WTC11 (cell line): ENCODE data around the gene SYDE2. TPM values are rescaled to one million over a fixed set of nuclear protein-coding genes. Genes with fewer than 3 reads are reported as not detected.

Experiments
- CTCF ChIP-seq: fragments of 200-600 bp; IDR thresholded peaks from 2 replicates; pipeline ENCODE4 v1.8.0; 2022; ENCODE audit warnings: antibody characterized with exemption
- HMGXB4 ChIP-seq: sonication (generic); formaldehyde crosslinking; IDR thresholded peaks from 2 replicates; pipeline ENCODE4 v1.8.1; 2023; ENCODE audit warnings: mild to moderate bottlenecking, moderate library complexity, missing genetic modification reagents
- KAT7 ChIP-seq: sonication (generic); formaldehyde crosslinking; IDR thresholded peaks from 2 replicates; pipeline ENCODE4 v1.8.1; 2023; ENCODE audit warnings: missing genetic modification reagents, mild to moderate bottlenecking, borderline replicate concordance
- MYBL2 ChIP-seq: sonication (generic); formaldehyde crosslinking; IDR thresholded peaks from 2 replicates; pipeline ENCODE4 v1.8.1; 2023; ENCODE audit warnings: mild to moderate bottlenecking, moderate library complexity, missing genetic modification reagents
- NR2C2 ChIP-seq: sonication (generic); formaldehyde crosslinking; IDR thresholded peaks from 2 replicates; pipeline ENCODE4 v1.8.0; 2022; ENCODE audit warnings: mild to moderate bottlenecking, missing genetic modification reagents
- NR3C1 ChIP-seq: sonication (generic); formaldehyde crosslinking; conservative IDR thresholded peaks from 2 replicates; pipeline ENCODE4 v1.8.1; 2023; ENCODE audit warnings: low read depth, mild to moderate bottlenecking, missing genetic modification reagents
- PREB ChIP-seq: sonication (generic); formaldehyde crosslinking; IDR thresholded peaks from 2 replicates; pipeline ENCODE4 v1.8.1; 2022; ENCODE audit warnings: mild to moderate bottlenecking, missing genetic modification reagents, moderate library complexity, borderline replicate concordance
- SMAD4 ChIP-seq: sonication (generic); formaldehyde crosslinking; IDR thresholded peaks from 2 replicates; pipeline ENCODE4 v1.8.0; 2022; ENCODE audit warnings: mild to moderate bottlenecking, missing genetic modification reagents
- SOX15 ChIP-seq: fragments of 250-450 bp; sonication (Bioruptor Pico); IDR thresholded peaks from 2 replicates; pipeline ENCODE4 v1.9.0; 2021; ENCODE audit warnings: mild to moderate bottlenecking
- TEAD4 ChIP-seq: sonication (generic); formaldehyde crosslinking; IDR thresholded peaks from 2 replicates; pipeline ENCODE4 v1.8.0; 2022; ENCODE audit warnings: mild to moderate bottlenecking, missing genetic modification reagents
- ZBTB21 ChIP-seq: sonication (generic); formaldehyde crosslinking; IDR thresholded peaks from 2 replicates; pipeline ENCODE4 v1.8.1; 2023; ENCODE audit warnings: mild to moderate bottlenecking, missing genetic modification reagents, borderline replicate concordance
- ZNF317 ChIP-seq: sonication (generic); formaldehyde crosslinking; IDR thresholded peaks from 2 replicates; pipeline ENCODE4 v1.8.1; 2023; ENCODE audit warnings: low read depth, mild to moderate bottlenecking, moderate library complexity, missing genetic modification reagents, borderline replicate concordance
- ZNF396 ChIP-seq: fragments of 250-450 bp; sonication (Bioruptor Pico); IDR thresholded peaks from 2 replicates; pipeline ENCODE4 v1.8.0; 2021; ENCODE audit warnings: mild to moderate bottlenecking, moderate library complexity, borderline replicate concordance
- total RNA-seq: library from RNA; stranded (reverse); gene quantifications from 3 replicates; pipeline ENCODE4 v1.2.3, GENCODE V29; 2021
- TF ChIP-seq, protein P1 (sequence below): sonication (generic); formaldehyde crosslinking; IDR thresholded peaks from 2 replicates; pipeline ENCODE4 v1.8.1; 2023; ENCODE audit warnings: mild to moderate bottlenecking, missing genetic modification reagents, borderline replicate concordance
- TF ChIP-seq, protein P2 (sequence below): fragments of 250-450 bp; sonication (Bioruptor Pico); IDR thresholded peaks from 2 replicates; pipeline ENCODE4 v1.9.0; 2021; ENCODE audit warnings: mild to moderate bottlenecking
- TF ChIP-seq, protein P3 (sequence below): sonication (generic); formaldehyde crosslinking; IDR thresholded peaks from 2 replicates; pipeline ENCODE4 v1.8.1; 2022; ENCODE audit warnings: mild to moderate bottlenecking, moderate library complexity, missing genetic modification reagents
- TF ChIP-seq, protein P4 (sequence below): sonication (generic); formaldehyde crosslinking; IDR thresholded peaks from 2 replicates; pipeline ENCODE4 v1.8.1; 2022; ENCODE audit warnings: low read depth, missing genetic modification reagents, borderline replicate concordance
- TF ChIP-seq, protein P5 (sequence below): fragments of 250-450 bp; sonication (Bioruptor Pico); IDR thresholded peaks from 2 replicates; pipeline ENCODE4 v1.8.0; 2021; ENCODE audit warnings: mild to moderate bottlenecking

Gene SYDE2
- total RNA-seq, 1 experiment from 2014 or later, result 13.8 TPM

GRCh38 chr1:85201340-85202091, 700 bp upstream of the SYDE2 start (continued):
- TF ChIP-seq, protein P1, sequence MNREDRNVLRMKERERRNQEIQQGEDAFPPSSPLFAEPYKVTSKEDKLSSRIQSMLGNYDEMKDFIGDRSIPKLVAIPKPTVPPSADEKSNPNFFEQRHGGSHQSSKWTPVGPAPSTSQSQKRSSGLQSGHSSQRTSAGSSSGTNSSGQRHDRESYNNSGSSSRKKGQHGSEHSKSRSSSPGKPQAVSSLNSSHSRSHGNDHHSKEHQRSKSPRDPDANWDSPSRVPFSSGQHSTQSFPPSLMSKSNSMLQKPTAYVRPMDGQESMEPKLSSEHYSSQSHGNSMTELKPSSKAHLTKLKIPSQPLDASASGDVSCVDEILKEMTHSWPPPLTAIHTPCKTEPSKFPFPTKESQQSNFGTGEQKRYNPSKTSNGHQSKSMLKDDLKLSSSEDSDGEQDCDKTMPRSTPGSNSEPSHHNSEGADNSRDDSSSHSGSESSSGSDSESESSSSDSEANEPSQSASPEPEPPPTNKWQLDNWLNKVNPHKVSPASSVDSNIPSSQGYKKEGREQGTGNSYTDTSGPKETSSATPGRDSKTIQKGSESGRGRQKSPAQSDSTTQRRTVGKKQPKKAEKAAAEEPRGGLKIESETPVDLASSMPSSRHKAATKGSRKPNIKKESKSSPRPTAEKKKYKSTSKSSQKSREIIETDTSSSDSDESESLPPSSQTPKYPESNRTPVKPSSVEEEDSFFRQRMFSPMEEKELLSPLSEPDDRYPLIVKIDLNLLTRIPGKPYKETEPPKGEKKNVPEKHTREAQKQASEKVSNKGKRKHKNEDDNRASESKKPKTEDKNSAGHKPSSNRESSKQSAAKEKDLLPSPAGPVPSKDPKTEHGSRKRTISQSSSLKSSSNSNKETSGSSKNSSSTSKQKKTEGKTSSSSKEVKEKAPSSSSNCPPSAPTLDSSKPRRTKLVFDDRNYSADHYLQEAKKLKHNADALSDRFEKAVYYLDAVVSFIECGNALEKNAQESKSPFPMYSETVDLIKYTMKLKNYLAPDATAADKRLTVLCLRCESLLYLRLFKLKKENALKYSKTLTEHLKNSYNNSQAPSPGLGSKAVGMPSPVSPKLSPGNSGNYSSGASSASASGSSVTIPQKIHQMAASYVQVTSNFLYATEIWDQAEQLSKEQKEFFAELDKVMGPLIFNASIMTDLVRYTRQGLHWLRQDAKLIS (CRISPR knock-in tag), result peak; percentile 43; the same call in 1 of the 2 replicates
- no peak for TF ChIP-seq KAT7 (CRISPR knock-in tag)
- 0 out of 2 replicates have a peak, but pooled peaks have one; percentile 21 for TF ChIP-seq MYBL2
- TF ChIP-seq TEAD4 (CRISPR knock-in tag), result peak; percentile 85; the same call in 1 of the 2 replicates
- peak; percentile 85 for TF ChIP-seq HMGXB4 (CRISPR knock-in tag)
- TF ChIP-seq, protein P2, sequence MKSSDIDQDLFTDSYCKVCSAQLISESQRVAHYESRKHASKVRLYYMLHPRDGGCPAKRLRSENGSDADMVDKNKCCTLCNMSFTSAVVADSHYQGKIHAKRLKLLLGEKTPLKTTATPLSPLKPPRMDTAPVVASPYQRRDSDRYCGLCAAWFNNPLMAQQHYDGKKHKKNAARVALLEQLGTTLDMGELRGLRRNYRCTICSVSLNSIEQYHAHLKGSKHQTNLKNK, result no peak
- no peak for TF ChIP-seq NR2C2 (CRISPR knock-in tag)
- 0 out of 2 replicates have a peak, but pooled peaks have one; percentile 54 for TF ChIP-seq ZBTB21 (CRISPR knock-in tag)
- no peak for TF ChIP-seq SOX15 (CRISPR knock-in tag)
- TF ChIP-seq ZNF317 (CRISPR knock-in tag), result peak; percentile 8; the same call in 1 of the 2 replicates
- 0 out of 2 replicates have a peak, but pooled peaks have one; percentile 55 for TF ChIP-seq NR3C1 (CRISPR knock-in tag)
- TF ChIP-seq SMAD4 (CRISPR knock-in tag), result no peak
- TF ChIP-seq, protein P3, sequence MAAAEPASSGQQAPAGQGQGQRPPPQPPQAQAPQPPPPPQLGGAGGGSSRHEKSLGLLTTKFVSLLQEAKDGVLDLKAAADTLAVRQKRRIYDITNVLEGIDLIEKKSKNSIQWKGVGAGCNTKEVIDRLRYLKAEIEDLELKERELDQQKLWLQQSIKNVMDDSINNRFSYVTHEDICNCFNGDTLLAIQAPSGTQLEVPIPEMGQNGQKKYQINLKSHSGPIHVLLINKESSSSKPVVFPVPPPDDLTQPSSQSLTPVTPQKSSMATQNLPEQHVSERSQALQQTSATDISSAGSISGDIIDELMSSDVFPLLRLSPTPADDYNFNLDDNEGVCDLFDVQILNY, result peak; percentile 64; the same call in 1 of the 2 replicates
- no peak for TF ChIP-seq CTCF
- TF ChIP-seq, protein P4, sequence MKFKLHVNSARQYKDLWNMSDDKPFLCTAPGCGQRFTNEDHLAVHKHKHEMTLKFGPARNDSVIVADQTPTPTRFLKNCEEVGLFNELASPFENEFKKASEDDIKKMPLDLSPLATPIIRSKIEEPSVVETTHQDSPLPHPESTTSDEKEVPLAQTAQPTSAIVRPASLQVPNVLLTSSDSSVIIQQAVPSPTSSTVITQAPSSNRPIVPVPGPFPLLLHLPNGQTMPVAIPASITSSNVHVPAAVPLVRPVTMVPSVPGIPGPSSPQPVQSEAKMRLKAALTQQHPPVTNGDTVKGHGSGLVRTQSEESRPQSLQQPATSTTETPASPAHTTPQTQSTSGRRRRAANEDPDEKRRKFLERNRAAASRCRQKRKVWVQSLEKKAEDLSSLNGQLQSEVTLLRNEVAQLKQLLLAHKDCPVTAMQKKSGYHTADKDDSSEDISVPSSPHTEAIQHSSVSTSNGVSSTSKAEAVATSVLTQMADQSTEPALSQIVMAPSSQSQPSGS (CRISPR knock-in tag), result no peak
- TF ChIP-seq, protein P5, sequence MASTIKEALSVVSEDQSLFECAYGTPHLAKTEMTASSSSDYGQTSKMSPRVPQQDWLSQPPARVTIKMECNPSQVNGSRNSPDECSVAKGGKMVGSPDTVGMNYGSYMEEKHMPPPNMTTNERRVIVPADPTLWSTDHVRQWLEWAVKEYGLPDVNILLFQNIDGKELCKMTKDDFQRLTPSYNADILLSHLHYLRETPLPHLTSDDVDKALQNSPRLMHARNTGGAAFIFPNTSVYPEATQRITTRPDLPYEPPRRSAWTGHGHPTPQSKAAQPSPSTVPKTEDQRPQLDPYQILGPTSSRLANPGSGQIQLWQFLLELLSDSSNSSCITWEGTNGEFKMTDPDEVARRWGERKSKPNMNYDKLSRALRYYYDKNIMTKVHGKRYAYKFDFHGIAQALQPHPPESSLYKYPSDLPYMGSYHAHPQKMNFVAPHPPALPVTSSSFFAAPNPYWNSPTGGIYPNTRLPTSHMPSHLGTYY (CRISPR knock-in tag), result no peak
- no peak for TF ChIP-seq PREB (CRISPR knock-in tag)
- TF ChIP-seq ZNF396 (CRISPR knock-in tag), result no peak
